H1 (cell line): Measurements from ENCODE around the gene TNKS2. TPM values are rescaled to one million over a fixed set of nuclear protein-coding genes. Genes with fewer than 3 reads are reported as not detected.

ENCODE experiments used
- POLR2A ChIP-seq, 2 experiments: IDR thresholded peaks; 1 replicate in 1 of 2; 2 replicates in 1 of 2; pipeline ENCODE4 v1.6.1; 2011; ENCODE audit warnings: low read depth in 2 of 2, low read length in 2 of 2, mild to moderate bottlenecking in 2 of 2; ENCODE audit errors: control extremely low read depth in 1 of 2
- RFX5 ChIP-seq: IDR thresholded peaks from 2 replicates; pipeline ENCODE4 v1.6.1; 2011; ENCODE audit warnings: low read depth, low read length, improper control_type of control experiment, borderline replicate concordance
- SIN3A ChIP-seq, 2 experiments: IDR thresholded peaks in 1 of 2; conservative IDR thresholded peaks in 1 of 2; 2 replicates each; pipeline ENCODE4 v1.6.1; 2011 to 2012; ENCODE audit warnings: low read length in 2 of 2, improper control_type of control experiment in 1 of 2, low read depth in 1 of 2, mild to moderate bottlenecking in 1 of 2
- SRF ChIP-seq: IDR thresholded peaks from 2 replicates; pipeline ENCODE4 v1.6.1; 2011; ENCODE audit warnings: mild to moderate bottlenecking, low read depth, low read length, moderate library complexity
- TBP ChIP-seq: IDR thresholded peaks from 2 replicates; pipeline ENCODE4 v1.6.1; 2011; ENCODE audit warnings: low read depth, low read length, improper control_type of control experiment
- ZNF274 ChIP-seq: IDR thresholded peaks from 2 replicates; pipeline ENCODE4 v1.7.0; 2012; ENCODE audit warnings: low read length, borderline replicate concordance; ENCODE audit errors: extremely low read depth
- polyA plus RNA-seq, 7 experiments: library from polyadenylated mRNA; depleted of rRNA in 3 of 7; stranded (reverse) in 5 of 7; unstranded in 2 of 7; fragments of >200 nt in 5 of 7; fragments of 200-250 nt in 2 of 7; gene quantifications; 1 replicate in 5 of 7; 2 replicates in 1 of 7; 4 replicates in 1 of 7; pipeline versions ENCODE4 v1.2.1 to v1.2.3, GENCODE V29; 2011 to 2013; ENCODE audit warnings: missing spikeins in 2 of 7, mixed read lengths in 2 of 7
- total RNA-seq: library from RNA; stranded (reverse); fragmentation: NEBNext Ultra II Directional; extraction: Animal tissue kit (Norgen Biotek cat#: 25700); gene quantifications from 2 replicates; pipeline ENCODE4 v1.2.1, GENCODE V29; 2021
- TF ChIP-seq, protein P1 (sequence below), 3 experiments: IDR thresholded peaks; 1 replicate in 2 of 3; 2 replicates in 1 of 3; pipeline versions ENCODE4 v1.5.1 to v1.6.1; 2011; ENCODE audit warnings: low read length in 3 of 3, mild to moderate bottlenecking in 3 of 3, inconsistent platforms in 2 of 3, low read depth in 1 of 3, moderate library complexity in 1 of 3; ENCODE audit not compliant: insufficient read depth in 1 of 3; ENCODE audit errors: control extremely low read depth in 1 of 3

Gene TNKS2
- total and polyA plus RNA-seq, 2 of the 8 experiments (the other 6 are each of a cell fraction or from before 2014, with no cell fraction given), result 23.3 to 73.6 TPM

DNA sequence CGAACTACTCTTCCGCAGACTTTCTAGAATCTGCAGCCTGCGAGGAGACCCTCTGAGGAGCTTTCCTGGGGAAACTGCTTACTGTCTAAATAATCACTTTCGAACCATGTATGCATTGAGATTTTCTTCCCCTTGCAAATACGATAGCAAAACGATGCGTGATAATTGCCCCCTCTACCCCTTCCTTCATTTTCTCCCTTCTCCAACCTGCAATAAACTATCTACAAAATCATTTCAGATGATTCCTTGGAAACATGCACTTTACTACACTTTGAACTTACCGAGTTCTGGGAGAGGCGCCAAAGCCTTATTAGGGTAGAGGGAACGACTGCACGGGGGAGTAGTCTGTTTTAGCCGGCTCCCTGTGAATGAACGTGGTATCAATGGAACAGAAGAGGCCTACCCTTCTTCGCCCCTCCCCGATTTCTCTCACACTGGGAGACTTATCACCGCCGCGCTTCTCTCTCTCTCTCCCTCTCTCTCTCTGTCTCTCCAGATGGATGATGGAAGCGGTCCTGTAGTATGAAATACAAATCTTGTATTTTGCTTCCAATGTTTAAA, 111.0 kb downstream of the TNKS2 start, which contains the start of gene FGFBP3 (continued):
- TF ChIP-seq SIN3A (conservative IDR thresholded peaks at IDR 0.05 in 1 of 2, IDR thresholded peaks at IDR 0.05 in 1 of 2; ENCODE audit: low read depth in 1 of 2, low read length in 2 of 2), result no peak
- TF ChIP-seq SRF, result peak; percentile 43; the same call in 1 of the 2 replicates
- TF ChIP-seq, protein P1, sequence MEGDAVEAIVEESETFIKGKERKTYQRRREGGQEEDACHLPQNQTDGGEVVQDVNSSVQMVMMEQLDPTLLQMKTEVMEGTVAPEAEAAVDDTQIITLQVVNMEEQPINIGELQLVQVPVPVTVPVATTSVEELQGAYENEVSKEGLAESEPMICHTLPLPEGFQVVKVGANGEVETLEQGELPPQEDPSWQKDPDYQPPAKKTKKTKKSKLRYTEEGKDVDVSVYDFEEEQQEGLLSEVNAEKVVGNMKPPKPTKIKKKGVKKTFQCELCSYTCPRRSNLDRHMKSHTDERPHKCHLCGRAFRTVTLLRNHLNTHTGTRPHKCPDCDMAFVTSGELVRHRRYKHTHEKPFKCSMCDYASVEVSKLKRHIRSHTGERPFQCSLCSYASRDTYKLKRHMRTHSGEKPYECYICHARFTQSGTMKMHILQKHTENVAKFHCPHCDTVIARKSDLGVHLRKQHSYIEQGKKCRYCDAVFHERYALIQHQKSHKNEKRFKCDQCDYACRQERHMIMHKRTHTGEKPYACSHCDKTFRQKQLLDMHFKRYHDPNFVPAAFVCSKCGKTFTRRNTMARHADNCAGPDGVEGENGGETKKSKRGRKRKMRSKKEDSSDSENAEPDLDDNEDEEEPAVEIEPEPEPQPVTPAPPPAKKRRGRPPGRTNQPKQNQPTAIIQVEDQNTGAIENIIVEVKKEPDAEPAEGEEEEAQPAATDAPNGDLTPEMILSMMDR (IDR thresholded peaks at IDR 0.05; ENCODE audit: control extremely low read depth in 1 of 3, insufficient read depth in 1 of 3, low read depth in 1 of 3, low read length in 3 of 3), result no peak
- TF ChIP-seq ZNF274, result no peak
- no peak for TF ChIP-seq RFX5
- peak; percentile 36; the same call in 1 of the 2 replicates for TF ChIP-seq TBP
- peak; percentile 20 to 35; a peak in 1 of 3 replicates for TF ChIP-seq POLR2A (IDR thresholded peaks at IDR 0.05; ENCODE audit: control extremely low read depth in 1 of 2, low read depth in 2 of 2, low read length in 2 of 2)
